Suprapubic skin (tissue), 4 donors: Measurements from ENCODE around the gene EFCAB3.

ENCODE experiments used
- EP300 ChIP-seq: sonication (generic); formaldehyde crosslinking; IDR thresholded peaks from one replicate; pipeline ENCODE4 v1.6.1; 2017; ENCODE audit warnings: antibody characterized with exemption
- POLR2A ChIP-seq, 2 donors: fragments of 450-650 bp; IDR thresholded peaks; one replicate each; pipeline ENCODE4 v1.6.1; 2017; ENCODE audit warnings: antibody characterized with exemption in 2 of 2, mild to moderate bottlenecking in 2 of 2, moderate library complexity in 2 of 2
- POLR2AphosphoS5 ChIP-seq, 3 donors: sonication (generic); formaldehyde crosslinking; IDR thresholded peaks; one replicate each; pipeline ENCODE4 v1.6.1; 2017; ENCODE audit warnings: antibody characterized with exemption in 3 of 3
- TF ChIP-seq, protein P1 (sequence below), 2 donors: fragments of 200-600 bp in 1 of 2; fragments of 450-650 bp in 1 of 2; sonication (generic) in 1 of 2; IDR thresholded peaks; one replicate each; pipeline ENCODE4 v1.5.1; 2016 to 2019; ENCODE audit warnings: antibody characterized with exemption in 2 of 2, mild to moderate bottlenecking in 1 of 2, moderate library complexity in 1 of 2

DNA sequence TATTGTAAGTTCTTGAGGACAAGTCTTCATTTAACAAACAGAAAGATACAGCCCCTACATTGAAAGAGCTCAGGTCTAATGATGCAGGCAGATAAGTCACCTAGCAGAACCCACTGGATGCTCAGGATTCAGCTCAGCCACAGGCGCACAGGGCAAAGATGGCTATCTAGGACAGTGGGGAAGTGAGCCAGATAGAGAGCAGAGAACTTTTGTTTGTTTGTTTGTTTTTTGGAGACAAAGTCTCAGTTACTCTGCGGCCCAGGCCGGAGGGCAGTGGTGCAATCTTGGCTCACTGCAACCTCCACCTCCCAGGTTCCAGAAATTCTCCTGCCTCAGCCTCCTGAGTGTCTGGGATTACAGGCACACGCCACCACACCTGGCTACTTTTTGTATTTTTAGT, 63.7 kb downstream of the EFCAB3 start:
- TF ChIP-seq POLR2AphosphoS5 (IDR thresholded peaks at IDR 0.05), result no peak
- TF ChIP-seq POLR2A (IDR thresholded peaks at IDR 0.05), result no peak
- TF ChIP-seq, protein P1, sequence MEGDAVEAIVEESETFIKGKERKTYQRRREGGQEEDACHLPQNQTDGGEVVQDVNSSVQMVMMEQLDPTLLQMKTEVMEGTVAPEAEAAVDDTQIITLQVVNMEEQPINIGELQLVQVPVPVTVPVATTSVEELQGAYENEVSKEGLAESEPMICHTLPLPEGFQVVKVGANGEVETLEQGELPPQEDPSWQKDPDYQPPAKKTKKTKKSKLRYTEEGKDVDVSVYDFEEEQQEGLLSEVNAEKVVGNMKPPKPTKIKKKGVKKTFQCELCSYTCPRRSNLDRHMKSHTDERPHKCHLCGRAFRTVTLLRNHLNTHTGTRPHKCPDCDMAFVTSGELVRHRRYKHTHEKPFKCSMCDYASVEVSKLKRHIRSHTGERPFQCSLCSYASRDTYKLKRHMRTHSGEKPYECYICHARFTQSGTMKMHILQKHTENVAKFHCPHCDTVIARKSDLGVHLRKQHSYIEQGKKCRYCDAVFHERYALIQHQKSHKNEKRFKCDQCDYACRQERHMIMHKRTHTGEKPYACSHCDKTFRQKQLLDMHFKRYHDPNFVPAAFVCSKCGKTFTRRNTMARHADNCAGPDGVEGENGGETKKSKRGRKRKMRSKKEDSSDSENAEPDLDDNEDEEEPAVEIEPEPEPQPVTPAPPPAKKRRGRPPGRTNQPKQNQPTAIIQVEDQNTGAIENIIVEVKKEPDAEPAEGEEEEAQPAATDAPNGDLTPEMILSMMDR (IDR thresholded peaks at IDR 0.05), result no peak
- no peak for TF ChIP-seq EP300
